SK-N-MC (cell line): Measurements from ENCODE around the gene LYZL4.

ENCODE experiments used
- DNase-seq: peaks from one replicate; pipeline ENCODE4 v3.0.0-alpha.2; 2011; ENCODE audit warnings: low read depth, low spot score
- H3K27ac ChIP-seq: fragments of 200-600 bp; sonication (generic); 2 replicates; pipeline ENCODE4 v1.5.1; 2016; ENCODE audit warnings: mixed run types
- H3K36me3 ChIP-seq: fragments of 200-600 bp; sonication (generic); 2 replicates; pipeline ENCODE4 v1.6.1; 2017; ENCODE audit warnings: antibody characterized with exemption, low read length, mixed read lengths; ENCODE audit not compliant: insufficient read depth
- H3K4me3 ChIP-seq: fragments of 200-600 bp; sonication (generic); 2 replicates; pipeline ENCODE4 v1.5.1; 2016
- H3K9ac ChIP-seq: fragments of 200-600 bp; sonication (generic); 2 replicates; pipeline ENCODE4 v1.8.0; 2017; ENCODE audit warnings: mixed run types, mixed read lengths; ENCODE audit not compliant: insufficient read length
- H3K9me3 ChIP-seq: fragments of 200-600 bp; sonication (generic); 2 replicates; pipeline ENCODE4 v1.6.1; 2017; ENCODE audit warnings: low read depth, mild to moderate bottlenecking, antibody characterized with exemption, low read length, moderate library complexity, mixed read lengths
- EZH2 ChIP-seq: fragments of 200-600 bp; sonication (generic); IDR thresholded peaks from one replicate; pipeline ENCODE4 v1.6.1; 2017; ENCODE audit warnings: antibody characterized with exemption
- FOXP2 ChIP-seq: optimal IDR thresholded peaks from 2 replicates; pipeline ENCODE3; 2011; ENCODE audit warnings: mild to moderate bottlenecking, moderate library complexity; ENCODE audit not compliant: insufficient read depth; ENCODE audit errors: extremely low read length, control extremely low read depth
- POLR2AphosphoS5 ChIP-seq: IDR thresholded peaks from 2 replicates; pipeline ENCODE4 v1.6.1; 2012; ENCODE audit warnings: mild to moderate bottlenecking, low read depth, low read length, borderline replicate concordance

LYZL4 gene

DNA sequence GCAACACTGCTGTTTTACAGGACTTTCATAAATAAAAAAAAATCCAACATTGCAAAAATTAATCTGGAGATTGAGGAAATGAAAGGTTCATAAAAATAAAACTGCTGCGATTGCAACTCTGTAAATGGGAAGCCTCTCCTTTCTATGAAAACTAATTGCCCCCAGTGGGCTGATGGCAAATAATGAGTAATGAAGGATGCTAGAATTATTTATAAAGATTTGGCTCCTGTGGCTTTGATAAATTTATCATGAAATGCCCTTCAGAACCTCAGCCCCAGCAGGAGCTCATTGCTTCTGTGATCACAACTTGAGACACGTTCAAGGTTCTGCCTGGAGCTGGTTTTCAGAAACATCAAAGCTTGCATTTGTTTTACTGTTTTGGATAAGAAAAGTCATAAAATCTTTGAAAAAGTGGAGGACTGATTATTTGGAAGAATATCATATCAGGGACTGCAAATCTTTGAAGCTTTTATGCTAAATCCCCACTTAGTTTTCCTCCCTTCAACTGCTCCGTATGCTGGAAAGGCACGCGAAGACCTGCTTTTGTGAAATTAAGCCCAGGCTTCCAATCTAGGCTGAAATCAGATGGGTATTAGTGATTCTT lies 24.5 kb upstream of the LYZL4 start:
- Histone ChIP-seq H3K9ac (no peak overlapping the region), H3K4me3 (peak overlapping the region; percentile 35), H3K36me3 (no peaks in the 10 kb centered on the region), H3K27ac (peak overlapping the region; percentile 84), H3K9me3 (no peaks in the 10 kb centered on the region)
- peak; percentile 82 for DNase-seq
- TF ChIP-seq POLR2AphosphoS5 (no peak), EZH2 (no peak), FOXP2 (no peak)

- H3K36me3 ChIP-seq, result no peaks in the 10 kb centered on the region
- no peak overlapping the region for H3K4me3 ChIP-seq
- TF ChIP-seq FOXP2 (no peak), EZH2 (no peak), POLR2AphosphoS5 (no peak)
- DNase-seq, result no peak
- no peak overlapping the region for H3K9ac ChIP-seq
- no peak overlapping the region for H3K27ac ChIP-seq
- no peaks in the 10 kb centered on the region for H3K9me3 ChIP-seq
Measured at GRCh38 chr3:42432485-42432884, 22.1 kb upstream of the LYZL4 start.

DNA sequence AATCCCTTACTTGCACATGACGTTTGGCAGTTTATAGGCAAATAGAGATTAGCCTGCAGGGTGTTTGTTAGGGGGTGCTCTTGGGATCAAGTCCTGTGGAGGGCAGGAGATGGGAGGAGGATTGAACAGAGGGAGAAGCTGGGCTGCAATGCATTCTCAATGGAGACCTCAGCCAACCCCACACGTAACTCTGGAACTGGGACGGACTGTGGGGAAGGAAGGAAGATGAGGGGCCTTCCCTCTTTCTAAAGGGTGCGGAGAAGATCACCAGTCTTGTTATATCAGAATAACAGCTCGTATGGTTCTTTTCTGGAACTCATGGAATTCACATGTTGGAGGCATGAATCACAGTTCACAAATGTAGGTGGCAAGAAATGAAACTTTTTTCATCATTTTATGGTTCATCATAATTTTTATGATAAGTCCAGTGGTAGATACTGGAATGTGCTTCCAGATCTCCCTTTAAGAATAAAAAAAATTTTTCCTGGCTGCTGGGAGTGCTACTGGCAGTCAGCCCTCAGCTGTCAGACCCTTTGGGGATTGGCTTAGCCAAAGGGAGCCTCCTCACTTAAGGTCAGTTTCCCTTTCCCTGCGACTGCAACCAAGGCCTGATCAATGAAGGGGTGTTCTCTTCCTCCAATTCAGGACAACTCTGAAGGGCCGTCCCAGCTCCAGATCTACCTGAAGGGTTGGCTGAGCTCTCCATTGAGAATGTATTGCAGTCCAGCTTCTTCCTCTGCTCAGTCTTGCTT lies 20.5 kb upstream of the LYZL4 start:
- Histone ChIP-seq H3K36me3 (no peaks in the 10 kb centered on the region), H3K9me3 (no peaks in the 10 kb centered on the region), H3K4me3 (no peak overlapping the region), H3K9ac (no peak overlapping the region), H3K27ac (no peak overlapping the region)
- no peak for DNase-seq
- TF ChIP-seq POLR2AphosphoS5 (no peak), FOXP2 (no peak), EZH2 (no peak)

DNA sequence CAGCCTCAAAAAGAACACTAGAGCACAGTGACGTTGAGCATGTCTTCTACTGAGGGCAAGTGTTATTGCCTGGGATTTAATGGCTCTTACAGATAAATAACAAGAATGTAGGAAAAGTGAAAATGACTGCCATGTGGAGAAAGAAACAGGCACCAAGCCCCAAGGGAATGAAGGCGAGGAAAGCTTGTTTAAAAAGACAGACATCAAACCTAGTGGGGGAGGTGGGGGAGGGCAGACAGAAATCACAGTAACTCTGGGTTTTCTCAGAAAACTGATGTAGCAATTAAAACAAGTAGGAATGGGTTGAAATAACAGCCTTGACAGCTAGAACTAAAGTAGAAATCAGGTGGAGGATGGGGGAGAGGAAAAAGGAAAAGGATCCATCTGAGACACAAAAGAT lies 18.4 kb upstream of the LYZL4 start:
- no peak for TF ChIP-seq EZH2
- no peak for TF ChIP-seq POLR2AphosphoS5
- no peak for TF ChIP-seq FOXP2
- no peak for DNase-seq
- H3K9ac ChIP-seq, result no peak overlapping the region
- no peaks in the 10 kb centered on the region for H3K36me3 ChIP-seq
- H3K9me3 ChIP-seq, result no peaks in the 10 kb centered on the region
- H3K4me3 ChIP-seq, result peak overlapping the region; percentile 29
- peak overlapping the region; percentile 85 for H3K27ac ChIP-seq

- DNase-seq, result no peak
- Histone ChIP-seq H3K9me3 (no peaks in the 10 kb centered on the region), H3K36me3 (no peaks in the 10 kb centered on the region), H3K4me3 (no peak overlapping the region), H3K9ac (no peak overlapping the region), H3K27ac (no peak overlapping the region)
- TF ChIP-seq FOXP2, result no peak
Measured at GRCh38 chr3:42425736-42426407, 15.5 kb upstream of the LYZL4 start.

GRCh38 chr3:42424911-42425310 lies 14.5 kb upstream of the LYZL4 start:
- no peak overlapping the region for H3K9ac ChIP-seq
- H3K4me3 ChIP-seq, result no peak overlapping the region
- no peak overlapping the region for H3K27ac ChIP-seq
- no peak for DNase-seq
- no peaks in the 10 kb centered on the region for H3K9me3 ChIP-seq
- TF ChIP-seq POLR2AphosphoS5, result no peak
- no peak for TF ChIP-seq FOXP2
- TF ChIP-seq EZH2, result no peak
- H3K36me3 ChIP-seq, result no peaks in the 10 kb centered on the region

GRCh38 chr3:42421818-42422796 lies 11.7 kb upstream of the LYZL4 start:
- no peaks in the 10 kb centered on the region for H3K9me3 ChIP-seq
- no peak overlapping the region for H3K27ac ChIP-seq
- H3K9ac ChIP-seq, result no peak overlapping the region
- no peak overlapping the region for H3K4me3 ChIP-seq
- TF ChIP-seq EZH2, result no peak
- TF ChIP-seq POLR2AphosphoS5, result no peak
- TF ChIP-seq FOXP2, result no peak
- H3K36me3 ChIP-seq, result no peaks in the 10 kb centered on the region
- no peak for DNase-seq

DNA sequence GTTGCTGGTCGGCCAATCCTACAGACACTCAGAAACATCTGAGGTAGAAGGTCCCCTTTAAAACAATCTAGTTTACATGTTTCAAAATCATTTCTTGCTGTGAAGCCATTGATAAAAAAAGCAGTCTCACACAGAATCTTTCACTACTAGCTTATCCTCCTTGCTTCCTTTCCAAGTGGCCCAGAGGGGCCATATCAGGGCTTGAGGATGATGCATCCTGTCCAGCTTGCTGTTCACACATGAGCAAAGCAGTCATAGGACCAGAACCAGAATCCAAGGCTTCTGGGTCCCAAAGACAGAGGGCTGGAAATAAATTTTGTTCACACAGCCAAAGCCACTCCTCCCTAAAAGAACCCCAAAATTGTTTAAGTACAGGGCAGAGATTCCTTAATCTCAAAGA lies 9.2 kb upstream of the LYZL4 start:
- TF ChIP-seq POLR2AphosphoS5, result no peak
- no peak for TF ChIP-seq EZH2
- TF ChIP-seq FOXP2, result no peak
- H3K9ac ChIP-seq, result no peak overlapping the region
- H3K36me3 ChIP-seq, result no peaks in the 10 kb centered on the region
- H3K9me3 ChIP-seq, result no peaks in the 10 kb centered on the region
- DNase-seq, result no peak
- no peak overlapping the region for H3K27ac ChIP-seq
- H3K4me3 ChIP-seq, result no peak overlapping the region
